Embryonic facial prominence (tissue), 1 donor: ENCODE measurements around the gene SIDT2.
"Not testable (repeated sequence)": the region's sequence is repeated elsewhere in the genome, so short reads cannot be mapped to it uniquely, and the experiment has no call there.

Source experiments
- DNase-seq: peaks from one replicate; pipeline ENCODE4 v3.0.0-alpha.2; 2016; ENCODE audit errors: extremely low spot score

Gene SIDT2

GRCh38 chr11:117171404-117172061, 7.0 kb upstream of the SIDT2 start:
- DNase-seq, result no peak

- no peak for DNase-seq
These were observed 5.7 kb upstream of the SIDT2 start for GRCh38 chr11:117172724-117173421.

GRCh38 chr11:117175104-117175503, 3.4 kb upstream of the SIDT2 start:
- DNase-seq, result no peak

GRCh38 chr11:117175781-117176180, 2.8 kb upstream of the SIDT2 start:
- no peak for DNase-seq

- no peak for DNase-seq
These were observed 2.4 kb upstream of the SIDT2 start for GRCh38 chr11:117176186-117176585.

GRCh38 chr11:117177534-117178209, 871 bp upstream of the SIDT2 start:
- DNase-seq, result no peak

- no peak for DNase-seq
These were observed 781 bp downstream of the SIDT2 start for GRCh38 chr11:117179048-117179999.

GRCh38 chr11:117180020-117180419, 1.5 kb downstream of the SIDT2 start:
- no peak for DNase-seq

- no peak for DNase-seq
These were observed 2.4 kb downstream of the SIDT2 start for GRCh38 chr11:117180661-117181585.

GRCh38 chr11:117181586-117182550, 3.3 kb downstream of the SIDT2 start:
- DNase-seq, result no peak

- DNase-seq, result no peak
These were observed 4.0 kb downstream of the SIDT2 start for GRCh38 chr11:117182551-117182935.

- not testable (repeated sequence) for DNase-seq
These were observed 4.6 kb downstream of the SIDT2 start for GRCh38 chr11:117183178-117183577.

GRCh38 chr11:117183724-117184349, 5.3 kb downstream of the SIDT2 start:
- no peak for DNase-seq

- no peak for DNase-seq
These were observed 7.3 kb downstream of the SIDT2 start for GRCh38 chr11:117185736-117186430.

GRCh38 chr11:117186431-117186761, 7.9 kb downstream of the SIDT2 start:
- DNase-seq, result no peak

GRCh38 chr11:117187007-117187406, 8.5 kb downstream of the SIDT2 start:
- DNase-seq, result no peak

GRCh38 chr11:117187428-117187798, 8.9 kb downstream of the SIDT2 start:
- DNase-seq, result no peak

- no peak for DNase-seq
These were observed 9.4 kb downstream of the SIDT2 start for GRCh38 chr11:117187799-117188481.
